SK-N-SH (cell line): Measurements from ENCODE around the gene PPP1R27. TPM values are rescaled to one million over a fixed set of nuclear protein-coding genes. Genes with fewer than 3 reads are reported as not detected.

ENCODE experiments used
- CTCF ChIA-PET: fragments of 300-600, 350-600 bp; formaldehyde crosslinking; extraction: SDS; loops from one replicate; lab custom pipeline; 2021; lab: Yijun Ruan, JAX
- POLR2A ChIA-PET: fragments of 350-600 bp; sonication (Branson Sonifier 250); formaldehyde crosslinking; extraction: SDS; loops from one replicate; lab custom pipeline; 2020; ENCODE audit warnings: antibody characterized with exemption, inconsistent platforms; lab: Yijun Ruan, JAX
- DNase-seq: peaks from one replicate; pipeline ENCODE4 v3.0.0; 2012
- H2AFZ ChIP-seq: fragments of 200-600 bp; sonication (generic); 2 replicates; pipeline ENCODE4 v1.8.1; 2016; ENCODE audit warnings: antibody characterized with exemption, mild to moderate bottlenecking, low read depth
- H3F3A ChIP-seq: fragments of 200-600 bp; sonication (generic); replicated peaks from 2 replicates; pipeline ENCODE3; 2016; ENCODE audit warnings: antibody characterized with exemption, mild to moderate bottlenecking; ENCODE audit not compliant: insufficient read depth
- H3K27ac ChIP-seq, 2 experiments: fragments of 200-500 bp in 1 of 2; fragments of 200-600 bp in 1 of 2; sonication (Bioruptor generic) in 1 of 2; sonication (generic), shearing (Covaris generic) in 1 of 2; 2 replicates each; pipeline versions ENCODE4 v1.5.1 to v1.6.1; 2014 to 2016; ENCODE audit warnings: low read depth in 2 of 2, inconsistent platforms in 1 of 2, low read length in 1 of 2, mild to moderate bottlenecking in 1 of 2, mixed read lengths in 1 of 2
- H3K27me3 ChIP-seq: fragments of 200-600 bp; sonication (generic), shearing (Covaris generic); 2 replicates; pipeline ENCODE4 v1.6.1; 2016; ENCODE audit warnings: mixed run types; ENCODE audit not compliant: insufficient read depth
- H3K36me3 ChIP-seq, 2 experiments: fragments of 200-500 bp in 1 of 2; fragments of 200-600 bp in 1 of 2; sonication (Bioruptor generic) in 1 of 2; sonication (generic) in 1 of 2; replicated peaks in 1 of 2; 2 replicates each; pipeline versions ENCODE3 to v1.5.1; 2014 to 2016; ENCODE audit warnings: low read length in 1 of 2, mild to moderate bottlenecking in 1 of 2; ENCODE audit not compliant: insufficient read depth in 2 of 2, control insufficient read depth in 1 of 2
- H3K4me1 ChIP-seq, 2 experiments: fragments of 200-500 bp in 1 of 2; fragments of 200-600 bp in 1 of 2; sonication (Bioruptor generic) in 1 of 2; sonication (generic), shearing (Covaris generic) in 1 of 2; 2 replicates each; pipeline versions ENCODE4 v1.5.1 to v1.6.1; 2014 to 2016; ENCODE audit warnings: low read depth in 1 of 2, low read length in 1 of 2, mixed run types in 1 of 2; ENCODE audit not compliant: insufficient read depth in 2 of 2, control insufficient read depth in 1 of 2
- H3K4me2 ChIP-seq: fragments of 200-600 bp; sonication (generic), shearing (Covaris generic); 2 replicates; pipeline ENCODE4 v1.6.1; 2017; ENCODE audit warnings: mixed run types
- H3K4me3 ChIP-seq, 2 experiments: fragments of 200-500 bp in 1 of 2; fragments of 200-600 bp in 1 of 2; sonication (Bioruptor generic) in 1 of 2; sonication (generic), shearing (Covaris generic) in 1 of 2; 2 replicates each; pipeline versions ENCODE4 v1.5.1 to v1.8.1; 2014 to 2016; ENCODE audit warnings: low read depth in 2 of 2, inconsistent platforms in 1 of 2, low read length in 1 of 2, mild to moderate bottlenecking in 1 of 2, mixed read lengths in 1 of 2, moderate library complexity in 1 of 2
- H3K79me2 ChIP-seq: fragments of 200-600 bp; sonication (generic); 2 replicates; pipeline ENCODE4 v1.8.1; 2017; ENCODE audit warnings: mild to moderate bottlenecking; ENCODE audit not compliant: insufficient read depth
- H3K9ac ChIP-seq: fragments of 200-600 bp; sonication (generic); 2 replicates; pipeline ENCODE4 v1.6.1; 2017; ENCODE audit warnings: mixed run types
- H3K9me2 ChIP-seq: fragments of 200-600 bp; sonication (generic); 2 replicates; pipeline ENCODE4 v1.6.1; 2017; ENCODE audit warnings: mixed run types
- H3K9me3 ChIP-seq: fragments of 200-600 bp; sonication (generic); 2 replicates; pipeline ENCODE4 v1.6.1; 2017; ENCODE audit warnings: mixed run types, mild to moderate bottlenecking, moderate library complexity
- H4K20me1 ChIP-seq: fragments of 200-600 bp; sonication (generic); 2 replicates; pipeline ENCODE4 v1.6.1; 2017; ENCODE audit warnings: mild to moderate bottlenecking, mixed run types; ENCODE audit not compliant: insufficient read depth
- ELF1 ChIP-seq: IDR thresholded peaks from 2 replicates; pipeline ENCODE4 v1.4.0; 2012
- EZH2phosphoT487 ChIP-seq: fragments of 200-600 bp; sonication (generic); IDR thresholded peaks from 2 replicates; pipeline ENCODE4 v1.6.1; 2017; ENCODE audit warnings: low read depth, mixed run types, mild to moderate bottlenecking, antibody characterized with exemption, moderate library complexity, borderline replicate concordance
- MXI1 ChIP-seq: IDR thresholded peaks from 2 replicates; pipeline ENCODE4 v1.6.1; 2012; ENCODE audit warnings: mild to moderate bottlenecking, low read depth, low read length, improper control_type of control experiment
- NRF1 ChIP-seq: IDR thresholded peaks from 2 replicates; pipeline ENCODE4 v1.6.1; 2012; ENCODE audit warnings: low read depth, mild to moderate bottlenecking, low read length
- POLR2AphosphoS5 ChIP-seq: IDR thresholded peaks from 2 replicates; pipeline ENCODE4 v1.6.1; 2012; ENCODE audit warnings: low read depth, low read length
- RCOR1 ChIP-seq: fragments of 150-350 bp; IDR thresholded peaks from 2 replicates; pipeline ENCODE4 v1.6.1; 2017; ENCODE audit warnings: antibody characterized with exemption, low read length
- REST ChIP-seq: IDR thresholded peaks from 2 replicates; pipeline ENCODE4 v1.6.1; 2012; ENCODE audit warnings: mild to moderate bottlenecking, low read depth, low read length, moderate library complexity
- SIN3A ChIP-seq: IDR thresholded peaks from 2 replicates; pipeline ENCODE4 v1.6.1; 2012; ENCODE audit warnings: low read depth, mild to moderate bottlenecking, low read length, moderate library complexity, borderline replicate concordance
- TAF1 ChIP-seq: IDR thresholded peaks from 2 replicates; pipeline ENCODE4 v1.6.1; 2012; ENCODE audit warnings: low read depth, mild to moderate bottlenecking, low read length, moderate library complexity, borderline replicate concordance
- WGBS: methylation state at CpG from one replicate; pipeline ENCODE4 v1.1.6; 2017; ENCODE audit warnings: low lambda C conversion rate; 5-methylcytosine and 5-hydroxymethylcytosine counted together
- polyA plus RNA-seq, 3 experiments: library from polyadenylated mRNA; depleted of rRNA; stranded (reverse); fragments of >200 nt; gene quantifications; 2 replicates each; pipeline ENCODE4 v1.2.3, GENCODE V29; 2012

Gene PPP1R27
- polyA plus RNA-seq, 1 of the 3 experiments (the other 2 are of a cell fraction), result 0.07 TPM

DNA sequence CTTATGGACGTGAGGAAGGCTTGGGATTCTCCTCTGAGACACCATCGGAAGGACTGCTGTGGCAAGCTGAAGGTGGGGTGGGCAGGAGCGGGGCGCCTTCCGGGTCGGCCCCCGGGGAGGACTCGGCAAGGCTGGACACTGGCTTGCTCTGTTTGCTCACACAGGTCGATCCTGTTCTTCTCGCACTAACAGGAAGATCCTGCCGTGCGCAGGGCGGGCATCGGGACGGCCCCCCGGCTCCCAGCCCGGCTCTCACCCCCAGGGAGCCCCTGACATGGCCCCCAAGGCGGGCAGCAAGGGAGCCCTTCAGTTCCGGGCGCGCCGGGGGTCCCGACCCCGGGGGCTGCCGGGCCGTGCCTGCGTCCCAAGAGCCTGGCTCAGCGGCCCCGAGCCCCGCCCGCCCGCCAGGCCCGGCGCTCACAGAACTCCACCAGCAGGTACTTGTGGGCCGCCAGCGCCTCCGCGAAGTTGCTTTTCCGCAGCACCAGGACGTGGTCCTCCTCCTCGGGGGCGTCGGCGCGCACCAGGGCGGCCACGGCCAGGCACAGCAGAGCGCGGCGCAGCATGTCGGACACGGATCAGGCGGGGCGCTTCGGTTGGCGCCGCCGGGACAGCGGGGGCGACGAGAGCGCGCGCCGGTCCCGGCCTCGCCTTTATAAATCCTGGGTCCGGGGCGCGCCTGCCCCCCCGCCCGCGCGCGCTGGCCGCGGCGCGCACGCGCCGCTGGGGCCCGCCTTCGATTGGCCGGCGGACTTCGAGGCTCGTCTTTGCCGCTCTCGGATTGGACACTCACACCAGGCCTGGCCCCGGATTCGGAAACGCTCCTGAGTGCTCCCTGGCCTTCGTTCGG, 25.3 kb upstream of the PPP1R27 start, which contains the start of gene P4HB:
Gene P4HB (minus strand): TSS at position 630 of the 850 bp plus-strand sequence. CDS start 64 bp downstream, at position 566.
- CTCF ChIA-PET, result interaction anchor here (0.7 to 2.0 kb wide), 10 partner anchors 9 to 127 kb away, joined by 3 to 13 read pairs (median 4); partner anchors contain the start of genes ARHGDIA and SIRT7
- Histone ChIP-seq H3K4me2 (peak within 1 kb of the TSS; percentile 99), H3K36me3 (peaks cover 31 to 62% of the 10 kb centered on the region in 2 experiments), H3K79me2 (peaks cover 94% of the 10 kb centered on the region), H3K9me2 (no peaks in the 10 kb centered on the region), H3K9me3 (no peaks in the 10 kb centered on the region), H4K20me1 (peaks cover 58% of the 10 kb centered on the region), H3K27ac (peak within 1 kb of the TSS; percentile 90 to 92), H3K9ac (peak within 1 kb of the TSS; percentile 98), H3K4me1 (peaks cover 28 to 33% of the 10 kb centered on the region in 2 experiments), H2AFZ (peak within 1 kb of the TSS; percentile 52; the same call in 1 of the 2 replicates), H3K4me3 (peak within 1 kb of the TSS; percentile 77 to 95), H3F3A (peaks cover 20% of the 10 kb centered on the region), H3K27me3 (no peaks in the 10 kb centered on the region)
- 0% methylated on average over 29 of the region's 95 CpGs for WGBS
- peak; percentile 100 for DNase-seq
- POLR2A ChIA-PET, result interaction anchor here (0.6 to 2.3 kb wide), 7 partner anchors 10 to 157 kb away, joined by 3 to 16 read pairs (median 4); partner anchors contain the start of genes ALYREF, ANAPC11, ARHGDIA and MCRIP1
- TF ChIP-seq NRF1, result peak; percentile 88
- peak; percentile 42 for TF ChIP-seq ELF1
- peak; percentile 41; the same call in 1 of the 2 replicates for TF ChIP-seq MXI1
- TF ChIP-seq REST, result no peak
- TF ChIP-seq TAF1, result peak; percentile 76
- 0 out of 2 replicates have a peak, but pooled peaks have one; percentile 7 for TF ChIP-seq RCOR1
- TF ChIP-seq EZH2phosphoT487, result no peak
- TF ChIP-seq POLR2AphosphoS5, result peak; percentile 94
- TF ChIP-seq SIN3A, result 0 out of 2 replicates have a peak, but pooled peaks have one; percentile 45
